ENCODE results near the gene PDPK1. TPM values are rescaled to one million over a fixed set of nuclear protein-coding genes. Genes with fewer than 3 reads are reported as not detected.
"Not testable (repeated sequence)": the region's sequence is repeated elsewhere in the genome, so short reads cannot be mapped to it uniquely, and the experiment has no call there.

The PDPK1 gene
- total RNA-seq, 1 donor, result 37.1 TPM

GRCh38 chr16:2596747-2597559, 59.1 kb downstream of the PDPK1 start:
- TF ChIP-seq CTCF (IDR thresholded peaks at IDR 0.05; ENCODE audit: insufficient read depth, low read depth, low read length), result no peak
- no peak overlapping the region for H3K4me3 ChIP-seq (ENCODE audit: low read depth, low read length)
- no peak for DNase-seq (ENCODE audit: low read depth)

- no peak overlapping the region for H3K4me3 ChIP-seq (ENCODE audit: low read depth, low read length)
- no peak for DNase-seq (ENCODE audit: low read depth)
- TF ChIP-seq CTCF (IDR thresholded peaks at IDR 0.05; ENCODE audit: insufficient read depth, low read depth, low read length), result no peak
Observed at GRCh38 chr16:2597560-2597902, 59.7 kb downstream of the PDPK1 start.

GRCh38 chr16:2598133-2598641, 60.4 kb downstream of the PDPK1 start:
- H3K4me3 ChIP-seq (ENCODE audit: low read depth, low read length), result no peak overlapping the region
- DNase-seq (ENCODE audit: low read depth), result no peak
- TF ChIP-seq CTCF (IDR thresholded peaks at IDR 0.05; ENCODE audit: insufficient read depth, low read depth, low read length), result no peak

- H3K4me3 ChIP-seq (ENCODE audit: low read depth, low read length), result no peak overlapping the region
- DNase-seq (ENCODE audit: low read depth), result no peak
- TF ChIP-seq CTCF (IDR thresholded peaks at IDR 0.05; ENCODE audit: insufficient read depth, low read depth, low read length), result no peak
Observed at GRCh38 chr16:2598723-2599122, 60.9 kb downstream of the PDPK1 start.

GRCh38 chr16:2599165-2599564, 61.3 kb downstream of the PDPK1 start:
- DNase-seq (ENCODE audit: low read depth); H3K4me3 ChIP-seq (ENCODE audit: low read depth, low read length): not testable (repeated sequence)

- H3K4me3 ChIP-seq (ENCODE audit: low read depth, low read length); DNase-seq (ENCODE audit: low read depth): not testable (repeated sequence)
Observed at GRCh38 chr16:2599785-2600184, 62.0 kb downstream of the PDPK1 start.

GRCh38 chr16:2601301-2602025, 63.6 kb downstream of the PDPK1 start:
- DNase-seq (ENCODE audit: low read depth); H3K4me3 ChIP-seq (ENCODE audit: low read depth, low read length): not testable (repeated sequence)

- not testable (repeated sequence) for H3K4me3 ChIP-seq (ENCODE audit: low read depth, low read length); DNase-seq (ENCODE audit: low read depth)
Observed at GRCh38 chr16:2602175-2602574, 64.4 kb downstream of the PDPK1 start.

All from fibroblast of villous mesenchyme (primary cell).